Ureter (tissue), 1 donor: ENCODE measurements around the gene KRTAP12-4. TPM values are rescaled to one million over a fixed set of nuclear protein-coding genes. Genes with fewer than 3 reads are reported as not detected.
"Not testable (repeated sequence)": the region's sequence is repeated elsewhere in the genome, so short reads cannot be mapped to it uniquely, and the experiment has no call there.

Experiments
- DNase-seq: peaks from one replicate; pipeline ENCODE4 v3.0.0-alpha.2; 2020; ENCODE audit warnings: low spot score
- total RNA-seq: library from RNA; stranded (reverse); gene quantifications from one replicate; pipeline ENCODE4 v1.2.4, GENCODE V29; 2023
- donor health status: DM: yes; HTN: yes; CAD: no.

KRTAP12-4 gene
- total RNA-seq, 1 donor from 2014 or later: not detected

- DNase-seq: no peak
These were observed 22.4 kb downstream of the KRTAP12-4 start for GRCh38 chr21:44632067-44632466.

- no peak for DNase-seq
These were observed 24.0 kb downstream of the KRTAP12-4 start for GRCh38 chr21:44630440-44630839.

- no peak for DNase-seq
These were observed 25.6 kb downstream of the KRTAP12-4 start for GRCh38 chr21:44628707-44629391.

- DNase-seq: peak; percentile 39
These were observed 26.6 kb downstream of the KRTAP12-4 start for GRCh38 chr21:44627831-44628233.

GRCh38 chr21:44627181-44627822 lies 27.2 kb downstream of the KRTAP12-4 start:
- DNase-seq: not testable (repeated sequence)

DNA sequence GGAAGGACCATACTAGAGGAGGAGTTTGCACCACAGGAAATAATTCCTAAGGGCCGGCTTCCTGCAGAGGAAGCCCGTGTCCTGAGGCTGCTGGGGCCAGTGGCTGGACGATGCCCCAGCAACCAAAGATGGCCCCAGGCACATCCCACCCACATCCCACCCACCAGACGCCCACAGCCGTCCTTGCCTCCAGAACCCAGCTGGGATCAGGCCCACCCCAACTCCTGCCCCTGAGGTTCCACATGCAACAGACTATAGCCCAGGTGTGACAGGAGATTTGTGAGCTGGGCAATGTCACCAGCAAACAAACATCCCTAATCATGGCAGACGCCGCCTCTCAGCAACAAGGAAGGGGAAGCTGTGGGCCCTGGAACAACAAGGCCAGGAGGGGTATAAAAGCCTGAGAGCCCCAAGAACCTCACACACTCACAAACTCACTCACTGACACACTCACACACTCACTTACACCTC lies 27.8 kb downstream of the KRTAP12-4 start, which contains the start of gene KRTAP10-9:
KRTAP10-9 (plus strand) TSS at position 421 of the 471 bp plus-strand sequence. CDS start 79 bp downstream, outside the sequence.
- no peak for DNase-seq

- no peak for DNase-seq
These were observed 28.2 kb downstream of the KRTAP12-4 start for GRCh38 chr21:44626262-44626661.

DNA sequence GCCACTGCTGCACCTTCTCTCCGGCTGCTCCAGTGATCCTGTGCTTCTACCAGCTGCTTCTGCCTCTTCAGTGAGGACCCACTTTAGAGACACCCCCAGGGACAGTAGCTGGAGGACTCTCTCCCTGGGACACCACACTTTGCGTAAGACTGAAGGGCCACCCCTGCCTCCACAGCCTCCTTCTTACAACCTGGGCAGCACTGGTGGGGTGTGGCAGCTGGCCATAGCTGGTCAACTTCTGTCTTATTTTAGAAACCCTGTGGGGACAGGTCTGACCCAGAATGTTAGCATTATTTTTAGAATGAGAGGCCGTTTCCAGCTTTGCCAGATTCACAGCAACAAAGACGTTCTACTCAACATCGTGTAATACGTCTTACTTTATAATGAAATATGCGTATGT lies 28.7 kb downstream of the KRTAP12-4 start:
- DNase-seq: no peak

DNA sequence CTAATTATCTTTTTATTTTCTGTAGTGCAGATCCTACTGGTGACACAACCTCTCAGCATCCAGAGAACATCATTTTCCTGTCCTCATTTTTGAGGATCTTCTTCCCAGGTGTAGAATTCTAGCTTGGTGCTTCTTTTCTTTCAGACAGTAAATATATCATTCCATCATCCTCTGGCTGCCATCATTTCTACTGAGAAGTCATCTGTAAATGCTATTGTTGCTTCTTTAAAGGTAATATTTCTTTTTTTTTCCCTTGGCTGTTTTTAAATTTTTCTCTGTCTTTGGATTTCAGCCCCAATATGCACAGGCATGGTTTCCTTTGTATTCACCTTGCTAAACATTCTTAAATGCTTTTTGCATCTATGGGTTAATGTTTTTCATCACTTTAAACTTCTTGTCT lies 30.9 kb downstream of the KRTAP12-4 start:
- no peak for DNase-seq

DNA sequence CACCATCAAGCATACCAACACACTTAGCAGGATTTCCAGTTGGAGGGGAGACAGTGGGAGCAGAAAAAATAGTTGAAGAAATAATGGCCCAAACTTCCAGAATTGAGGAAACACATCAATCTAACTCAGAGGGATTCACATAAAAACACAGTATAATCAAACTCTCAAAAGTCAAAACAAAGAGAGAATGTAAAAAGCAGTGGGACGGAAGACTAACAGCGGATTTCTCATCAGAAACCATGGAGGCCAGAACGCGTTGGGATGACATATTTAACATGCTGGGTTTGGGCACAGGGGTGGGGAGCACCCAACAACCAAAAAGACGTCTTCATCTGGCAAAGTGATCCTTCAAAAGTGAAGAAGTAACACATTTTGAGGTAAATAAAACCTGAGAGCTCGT lies 34.6 kb downstream of the KRTAP12-4 start:
- no peak for DNase-seq

DNA sequence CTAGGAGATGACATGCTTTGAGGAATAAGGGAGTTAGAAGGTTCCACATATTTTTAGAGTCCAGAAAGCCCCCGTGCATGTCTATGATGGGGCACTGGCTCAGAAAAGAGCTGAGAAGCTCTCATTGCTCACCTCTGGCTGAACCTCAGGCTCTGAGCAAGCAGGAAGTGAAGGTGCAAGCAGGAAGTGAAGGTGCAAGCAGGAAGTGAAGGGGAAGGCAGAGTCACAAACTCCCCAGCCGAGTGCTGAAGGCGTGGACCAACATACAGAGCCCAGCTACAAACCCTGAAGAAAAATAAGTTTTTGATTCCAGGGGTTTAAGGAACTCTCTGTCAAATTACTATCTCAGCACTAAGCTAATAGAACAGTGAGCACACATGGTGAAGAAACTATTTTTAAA lies 35.5 kb downstream of the KRTAP12-4 start:
- DNase-seq: no peak

- no peak for DNase-seq
These were observed 36.0 kb downstream of the KRTAP12-4 start for GRCh38 chr21:44618504-44618903.

DNA sequence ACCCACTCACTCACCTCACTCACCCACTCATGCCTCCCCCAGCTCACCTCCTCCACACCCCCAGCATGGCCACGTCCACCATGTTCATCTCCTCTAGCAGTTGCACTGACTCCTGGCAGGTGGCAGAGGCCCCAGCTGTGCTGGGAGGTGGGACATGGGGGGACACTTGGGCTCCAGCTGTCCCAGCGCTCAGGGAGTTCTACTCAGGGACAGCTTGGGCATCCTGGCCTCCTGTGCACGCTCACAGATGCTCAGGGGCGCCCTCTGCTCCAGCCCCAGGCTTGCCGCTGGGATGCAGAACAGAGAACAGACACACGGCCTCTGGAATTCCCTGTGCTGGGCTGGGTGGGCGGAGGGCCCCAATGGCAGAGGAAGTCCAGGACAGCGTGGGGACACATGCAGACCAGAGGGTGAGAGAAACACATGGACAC lies 37.4 kb downstream of the KRTAP12-4 start:
- no peak for DNase-seq

DNA sequence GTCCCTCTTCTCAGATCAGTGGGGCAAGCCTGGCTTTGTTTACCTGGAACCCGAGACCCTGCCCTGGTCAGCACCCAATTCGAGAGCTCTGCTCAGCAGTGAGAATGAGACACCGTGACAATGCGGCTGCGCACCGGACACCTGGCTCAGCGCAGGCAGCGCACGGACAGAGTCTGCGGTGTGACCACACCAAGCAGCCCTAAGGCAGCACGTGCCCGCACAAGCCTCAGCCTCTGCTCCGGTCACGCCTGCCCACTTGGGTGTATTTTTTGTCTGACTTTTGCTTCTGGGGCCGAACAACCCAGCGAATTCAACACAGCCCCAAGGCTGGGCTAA lies 37.9 kb downstream of the KRTAP12-4 start:
- peak; percentile 36 for DNase-seq

DNA sequence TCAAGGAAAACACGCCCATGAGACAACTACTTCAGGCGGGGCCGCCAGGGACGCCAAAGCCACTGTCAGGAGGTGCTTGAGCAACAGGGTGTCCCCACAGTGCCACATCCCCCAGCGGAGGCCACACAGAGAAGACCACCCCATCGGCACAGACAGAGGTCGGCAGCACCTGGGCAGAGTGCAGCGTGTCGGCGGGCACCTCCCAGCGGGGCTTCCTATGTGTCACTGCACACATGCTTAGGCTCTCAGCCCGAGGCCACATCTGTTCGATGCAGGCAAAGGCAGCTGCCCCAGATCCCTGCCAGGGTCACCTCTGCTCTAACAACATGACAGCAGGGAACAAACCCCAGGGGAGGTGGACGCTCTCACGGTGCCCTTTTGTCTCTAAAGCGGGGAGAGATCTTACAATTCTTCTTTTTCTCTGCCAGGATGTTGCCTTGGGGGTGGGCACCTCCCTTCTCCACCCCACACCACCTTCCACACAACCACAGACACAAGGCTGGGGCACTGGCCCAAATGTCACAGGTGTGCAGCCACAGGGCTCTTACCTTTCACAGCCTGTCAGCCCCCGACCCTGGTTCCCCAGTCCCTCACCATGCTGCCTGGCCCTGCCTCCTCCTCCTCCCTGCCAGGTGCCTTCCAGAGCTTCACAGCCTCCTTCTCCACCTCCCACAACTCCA lies 38.4 kb downstream of the KRTAP12-4 start:
- DNase-seq: peak; percentile 34

DNA sequence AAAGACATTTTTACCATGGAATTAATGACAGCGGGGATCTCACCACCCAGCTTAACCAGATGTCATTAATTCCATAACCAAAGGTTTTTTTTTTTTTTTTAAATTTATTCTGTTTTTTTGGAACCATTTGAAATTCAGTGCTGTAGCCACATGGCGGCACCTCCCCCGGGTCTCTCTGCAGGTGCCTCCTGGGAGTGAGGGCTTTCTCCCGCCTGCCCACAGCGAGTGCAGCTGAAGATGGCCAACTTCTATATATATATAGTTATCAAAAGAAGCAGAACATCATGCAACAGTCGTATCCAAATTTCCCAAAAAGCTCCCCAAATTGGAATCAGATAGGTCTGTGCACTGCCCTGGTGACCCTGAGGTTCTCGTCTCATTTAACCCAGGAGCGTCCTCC lies 39.0 kb downstream of the KRTAP12-4 start:
- DNase-seq: no peak

GRCh38 chr21:44614961-44615391 lies 39.5 kb downstream of the KRTAP12-4 start:
- DNase-seq: no peak

- DNase-seq: no peak
These were observed 40.3 kb downstream of the KRTAP12-4 start for GRCh38 chr21:44614161-44614631.

DNA sequence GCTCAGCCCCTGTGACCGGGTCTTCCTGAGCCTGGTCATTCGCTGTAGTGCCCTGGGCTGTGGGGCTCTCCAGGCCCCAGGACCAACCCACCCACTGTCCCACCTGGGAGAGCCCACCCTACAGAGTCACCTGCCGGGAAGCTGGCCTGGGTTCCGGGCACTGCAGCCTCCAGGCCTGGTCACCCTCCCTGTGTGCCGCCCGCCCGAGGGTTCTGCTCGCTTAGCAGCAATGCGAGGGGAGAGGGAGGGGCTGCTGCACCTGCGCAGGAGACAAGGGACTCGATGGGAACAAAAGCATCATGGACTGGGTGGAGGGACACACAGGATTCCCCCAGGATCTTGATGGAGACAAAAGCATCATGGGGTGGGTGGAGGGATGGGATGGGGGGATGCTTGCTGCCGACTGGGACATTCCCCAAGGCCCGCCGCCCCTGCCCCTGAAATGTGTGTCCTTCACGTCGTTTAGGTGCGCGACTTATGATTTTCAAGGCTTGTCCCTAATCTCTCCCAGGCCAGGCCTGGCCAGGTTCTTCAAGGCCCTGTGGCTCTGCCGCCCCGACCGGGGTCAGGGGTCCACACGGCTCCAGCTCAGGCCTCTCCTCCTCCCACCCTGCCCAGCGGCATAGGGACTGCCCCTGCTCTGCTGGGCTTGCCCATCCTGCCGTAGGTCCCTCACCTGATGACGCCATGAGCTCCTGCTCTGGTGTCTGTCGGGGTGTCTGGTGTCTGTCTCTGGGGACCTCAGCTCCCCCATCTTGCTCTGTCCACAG lies 40.9 kb downstream of the KRTAP12-4 start:
- DNase-seq: peak; percentile 36

GRCh38 chr21:44612669-44613229 lies 41.7 kb downstream of the KRTAP12-4 start:
- no peak for DNase-seq

DNA sequence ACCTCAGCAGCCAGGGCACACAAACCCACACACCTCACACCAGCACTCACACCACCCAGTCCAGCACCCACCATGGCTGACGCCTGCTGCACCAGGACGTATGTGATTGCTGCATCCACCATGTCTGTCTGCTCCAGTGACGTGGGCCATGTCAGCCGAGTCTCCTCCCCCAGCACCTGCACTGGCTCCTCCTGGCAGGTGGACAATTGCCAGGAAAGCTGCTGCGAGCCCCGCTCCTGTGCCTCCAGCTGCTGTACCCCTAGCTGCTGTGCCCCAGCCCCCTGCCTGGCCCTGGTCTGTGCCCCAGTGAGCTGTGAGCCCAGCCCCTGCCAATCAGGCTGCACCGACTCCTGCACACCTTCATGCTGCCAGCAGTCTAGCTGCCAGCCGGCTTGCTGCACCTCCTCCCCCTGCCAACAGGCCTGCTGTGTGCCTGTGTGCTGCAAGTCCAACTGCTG lies 42.4 kb downstream of the KRTAP12-4 start, which contains the start of gene KRTAP10-8:
KRTAP10-8 (plus strand) TSS at position 51 of the 458 bp plus-strand sequence; CDS start at position 73, 22 bp downstream.
- no peak for DNase-seq
